ENCODE results near the gene SYT17. TPM values are rescaled to one million over a fixed set of nuclear protein-coding genes. Genes with fewer than 3 reads are reported as not detected.

SYT17 gene
- total RNA-seq = 10 to 100 TPM; 11.6 to 49.2 (median 14.8) TPM

DNA sequence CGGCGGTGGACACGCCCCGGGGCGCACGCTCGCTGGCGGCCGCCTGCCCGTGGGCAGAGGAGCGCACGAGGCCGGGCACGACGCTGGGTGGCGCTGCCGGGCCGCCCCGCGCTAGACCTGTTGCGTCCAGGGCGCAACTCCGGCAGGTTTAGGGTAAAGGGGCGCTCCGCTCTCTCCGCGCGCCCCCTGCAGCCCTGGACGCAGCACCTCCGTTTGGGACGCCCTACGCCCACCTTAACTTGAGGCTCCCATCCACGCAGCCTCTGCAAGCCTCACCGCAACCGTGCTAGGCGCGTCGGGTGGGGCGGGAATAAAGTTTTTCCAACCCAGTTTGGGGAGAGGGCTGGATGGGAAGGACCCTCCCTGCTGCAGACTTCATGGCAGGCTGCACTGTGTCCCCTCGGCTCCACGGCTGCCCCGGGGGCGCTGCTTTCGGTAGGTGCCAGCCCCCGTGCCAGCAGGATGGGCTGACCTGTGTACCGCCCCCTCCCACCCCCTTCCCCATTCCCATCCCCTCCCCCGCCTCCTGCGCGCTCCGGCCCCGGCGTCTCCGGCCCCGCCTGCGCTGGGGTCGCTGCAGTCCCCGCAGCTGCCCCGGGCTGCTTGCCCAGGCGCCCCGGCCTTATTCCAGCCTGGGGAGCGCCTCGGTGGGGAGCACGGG lies at the start of gene SYT17:
Gene SYT17 (plus strand): TSS at position 531 of the 661 bp plus-strand sequence. CDS start 407 bp downstream, outside the sequence.
- WGBS, 2 donors = 0% methylated on average over 20 to 22 of the region's 63 CpGs
- H3K27ac ChIP-seq = peak within 1 kb of the TSS; percentile 69 to 87 (median 84)
- ATAC-seq (ENCODE audit: low FRiP score in 2 of 2) (peak; percentile 92 to 94), DNase-seq (peak; percentile 80 to 97)
- peak within 1 kb of the TSS; percentile 55 to 76 (median 65) for H3K4me3 ChIP-seq
- TF ChIP-seq CTCF (IDR thresholded peaks at IDR 0.05) (peak; percentile 70 to 98 (median 94)), POLR2AphosphoS5 (IDR thresholded peaks at IDR 0.05) (peak; percentile 11 to 57), EP300 (IDR thresholded peaks at IDR 0.05) (no peak), POLR2A (IDR thresholded peaks at IDR 0.05) (peak in 1 of 4 donors; percentile 29)
- H3K9me3 ChIP-seq = no peaks in the 10 kb centered on the region
- H3K27me3 ChIP-seq = peaks cover 0 to 3% (median 1%) of the 10 kb centered on the region in 4 donors
- H3K36me3 ChIP-seq = no peaks in the 10 kb centered on the region
- peaks cover 22 to 43% (median 32%) of the 10 kb centered on the region in 4 donors for H3K4me1 ChIP-seq

- Histone ChIP-seq H3K27me3 (peaks cover 0 to 6% (median 0%) of the 10 kb centered on the region in 4 donors), H3K9me3 (no peaks in the 10 kb centered on the region), H3K4me3 (peak overlapping the region in 3 of 4 donors; percentile 23 to 36 (median 24)), H3K36me3 (peaks cover 0 to 27% (median 11%) of the 10 kb centered on the region in 4 donors), H3K4me1 (peaks cover 65 to 80% (median 68%) of the 10 kb centered on the region in 4 donors), H3K27ac (peak overlapping the region; percentile 76 to 98 (median 90))
- ATAC-seq (ENCODE audit: low FRiP score in 2 of 2) (peak; percentile 47 to 76), DNase-seq (peak in 1 of 2 donors; percentile 45)
- no peak for TF ChIP-seq CTCF (IDR thresholded peaks at IDR 0.05)
- peak in 1 of 4 donors; percentile 19 for TF ChIP-seq POLR2A (IDR thresholded peaks at IDR 0.05)
- TF ChIP-seq POLR2AphosphoS5 (IDR thresholded peaks at IDR 0.05) = peak; percentile 58 to 73
- 20 to 28% methylated on average over 6 of the region's 6 CpGs for WGBS, 2 donors
These were observed 49.1 kb upstream of the SYT17 start for GRCh38 chr16:19118938-19119431.

DNA sequence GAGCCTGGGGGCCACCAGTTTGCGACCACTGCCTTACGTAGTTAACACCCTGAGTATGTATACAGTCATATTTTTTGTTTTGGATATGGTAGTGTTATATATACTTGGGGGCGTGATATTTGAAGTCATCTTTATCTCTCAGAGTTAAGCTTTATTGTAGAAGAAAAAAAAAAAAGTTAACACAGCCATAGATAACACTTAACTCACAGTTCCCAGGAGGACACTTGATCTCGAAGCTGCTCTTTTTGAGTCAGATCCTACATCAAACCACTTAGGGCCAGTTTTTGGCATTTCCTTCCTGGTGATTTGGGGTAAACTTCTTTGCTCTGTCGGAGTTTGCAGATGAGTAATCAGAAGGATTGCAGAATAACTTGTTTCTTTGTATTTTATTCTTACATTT lies 48.5 kb upstream of the SYT17 start:
- H3K27ac ChIP-seq = peak overlapping the region; percentile 76 to 98 (median 90)
- H3K36me3 ChIP-seq = peaks cover 0 to 27% (median 11%) of the 10 kb centered on the region in 4 donors
- peaks cover 64 to 76% (median 68%) of the 10 kb centered on the region in 4 donors for H3K4me1 ChIP-seq
- WGBS, 2 donors = 36 to 40% methylated on average over 5 of the region's 5 CpGs
- H3K9me3 ChIP-seq = no peaks in the 10 kb centered on the region
- peak overlapping the region in 2 of 4 donors; percentile 24 to 36 for H3K4me3 ChIP-seq
- no peak for DNase-seq
- TF ChIP-seq POLR2A (IDR thresholded peaks at IDR 0.05) (no peak), EP300 (IDR thresholded peaks at IDR 0.05) (no peak), CTCF (IDR thresholded peaks at IDR 0.05) (no peak), POLR2AphosphoS5 (IDR thresholded peaks at IDR 0.05) (no peak)
- peaks cover 0 to under 1% (median 0%) of the 10 kb centered on the region in 4 donors for H3K27me3 ChIP-seq
- ATAC-seq (ENCODE audit: low FRiP score in 2 of 2) = peak in 1 of 2 donors; percentile 65

GRCh38 chr16:19123535-19124178 lies 44.4 kb upstream of the SYT17 start:
- Histone ChIP-seq H3K27me3 (no peaks in the 10 kb centered on the region), H3K9me3 (no peaks in the 10 kb centered on the region), H3K4me3 (no peak overlapping the region), H3K27ac (peak overlapping the region in 3 of 4 donors; percentile 17 to 46 (median 33)), H3K36me3 (peaks cover 0 to 7% (median 0%) of the 10 kb centered on the region in 4 donors), H3K4me1 (peaks cover 23 to 42% (median 34%) of the 10 kb centered on the region in 4 donors)
- ATAC-seq (ENCODE audit: low FRiP score in 2 of 2) (no peak), DNase-seq (no peak)
- TF ChIP-seq POLR2A (IDR thresholded peaks at IDR 0.05) (no peak), CTCF (IDR thresholded peaks at IDR 0.05) (no peak), POLR2AphosphoS5 (IDR thresholded peaks at IDR 0.05) (no peak), EP300 (IDR thresholded peaks at IDR 0.05) (no peak)
- 76 to 92% methylated on average over 5 to 6 of the region's 6 CpGs for WGBS, 2 donors
